HepG2 (cell line): Measurements from ENCODE around the gene ZNF217. TPM values are rescaled to one million over a fixed set of nuclear protein-coding genes. Genes with fewer than 3 reads are reported as not detected.
"Not testable (repeated sequence)": the region's sequence is repeated elsewhere in the genome, so short reads cannot be mapped to it uniquely, and the experiment has no call there.

Source experiments
- CEBPB ChIP-seq: IDR thresholded peaks from 2 replicates; pipeline ENCODE4 v1.6.1; 2011; ENCODE audit warnings: low read depth, low read length, improper control_type of control experiment, borderline replicate concordance
- FOXP1 ChIP-seq, 2 experiments: fragments of 450-650 bp in 1 of 2; IDR thresholded peaks; 2 replicates each; pipeline ENCODE4 v1.6.1; 2017 to 2018; ENCODE audit warnings: antibody characterized with exemption in 1 of 2
- HMG20A ChIP-seq: IDR thresholded peaks from 2 replicates; pipeline ENCODE4 v1.6.1; 2016; ENCODE audit warnings: borderline replicate concordance
- NFIC ChIP-seq: IDR thresholded peaks from 2 replicates; pipeline ENCODE4 v1.6.1; 2012; ENCODE audit warnings: mild to moderate bottlenecking, low read length, inconsistent platforms
- POLR2A ChIP-seq, 2 experiments: IDR thresholded peaks; 2 replicates each; pipeline ENCODE4 v1.6.1; 2011; ENCODE audit warnings: low read depth in 2 of 2, low read length in 2 of 2, mild to moderate bottlenecking in 1 of 2, moderate library complexity in 1 of 2; ENCODE audit not compliant: insufficient read depth in 1 of 2
- SAP130 ChIP-seq: IDR thresholded peaks from 2 replicates; pipeline ENCODE4 v1.6.1; 2016; ENCODE audit warnings: low read depth
- SOX6 ChIP-seq, 2 experiments: fragments of 450-650 bp in 1 of 2; sonication (generic) in 1 of 2; formaldehyde crosslinking in 1 of 2; IDR thresholded peaks; 2 replicates each; pipeline versions ENCODE4 v1.4.0 to v1.6.1; 2017 to 2020; ENCODE audit warnings: antibody characterized with exemption in 1 of 2, mild to moderate bottlenecking in 1 of 2, missing genetic modification reagents in 1 of 2
- TAF1 ChIP-seq: sonication (generic); formaldehyde crosslinking; IDR thresholded peaks from 2 replicates; pipeline ENCODE4 v1.4.0; 2020; ENCODE audit warnings: missing genetic modification reagents
- ZNF644 ChIP-seq: IDR thresholded peaks from 2 replicates; pipeline ENCODE4 v1.6.1; 2016; ENCODE audit warnings: low read depth
- polyA plus RNA-seq, 8 experiments: library from polyadenylated mRNA; depleted of rRNA in 3 of 8; stranded (reverse) in 7 of 8; unstranded in 1 of 8; fragments of >200 nt; fragmentation: Illumina TruSeq in 4 of 8; extraction: Trizol in 4 of 8; gene quantifications; 2 replicates each; pipeline versions ENCODE4 v1.2.1 to v1.2.3, GENCODE V29; 2011 to 2016; ENCODE audit warnings: low read depth in 4 of 8, missing spikeins in 1 of 8, mixed read lengths in 1 of 8; ENCODE audit not compliant: insufficient read depth in 1 of 8
- total RNA-seq, 5 experiments: library from RNA; depleted of rRNA; stranded (reverse); fragments of >200 nt; fragmentation: Illumina TruSeq; extraction: Trizol; gene quantifications; 2 replicates each; pipeline ENCODE4 v1.2.3, GENCODE V29; 2016; ENCODE audit warnings: low read depth in 1 of 5
- TF ChIP-seq, protein P1 (sequence below): sonication (generic); formaldehyde crosslinking; IDR thresholded peaks from 2 replicates; pipeline ENCODE4 v1.8.1; 2023; ENCODE audit warnings: mild to moderate bottlenecking, missing genetic modification reagents
- TF ChIP-seq, protein P2 (sequence below): sonication (generic); formaldehyde crosslinking; IDR thresholded peaks from 2 replicates; pipeline ENCODE4 v1.5.0; 2020; ENCODE audit warnings: mild to moderate bottlenecking, missing genetic modification reagents
- TF ChIP-seq, protein P3 (sequence below): sonication (generic); formaldehyde crosslinking; IDR thresholded peaks from 2 replicates; pipeline ENCODE4 v1.4.0; 2020; ENCODE audit warnings: missing genetic modification reagents
- TF ChIP-seq, protein P4 (sequence below): sonication (generic); formaldehyde crosslinking; IDR thresholded peaks from 2 replicates; pipeline ENCODE4 v1.4.0; 2020; ENCODE audit warnings: missing genetic modification reagents
- TF ChIP-seq, protein P5 (sequence below), 2 experiments: sonication (generic) in 1 of 2; formaldehyde crosslinking in 1 of 2; IDR thresholded peaks; 2 replicates each; pipeline versions ENCODE4 v1.4.0 to v1.6.1; 2018 to 2020; ENCODE audit warnings: missing genetic modification reagents in 2 of 2, borderline replicate concordance in 1 of 2, low read depth in 1 of 2, mild to moderate bottlenecking in 1 of 2, missing biosample characterization in 1 of 2

ZNF217 gene
- total and polyA plus RNA-seq, 2 of the 13 experiments (the other 11 are each of a cell fraction or from before 2014, with no cell fraction given) = 22.3 to 29.8 TPM

DNA sequence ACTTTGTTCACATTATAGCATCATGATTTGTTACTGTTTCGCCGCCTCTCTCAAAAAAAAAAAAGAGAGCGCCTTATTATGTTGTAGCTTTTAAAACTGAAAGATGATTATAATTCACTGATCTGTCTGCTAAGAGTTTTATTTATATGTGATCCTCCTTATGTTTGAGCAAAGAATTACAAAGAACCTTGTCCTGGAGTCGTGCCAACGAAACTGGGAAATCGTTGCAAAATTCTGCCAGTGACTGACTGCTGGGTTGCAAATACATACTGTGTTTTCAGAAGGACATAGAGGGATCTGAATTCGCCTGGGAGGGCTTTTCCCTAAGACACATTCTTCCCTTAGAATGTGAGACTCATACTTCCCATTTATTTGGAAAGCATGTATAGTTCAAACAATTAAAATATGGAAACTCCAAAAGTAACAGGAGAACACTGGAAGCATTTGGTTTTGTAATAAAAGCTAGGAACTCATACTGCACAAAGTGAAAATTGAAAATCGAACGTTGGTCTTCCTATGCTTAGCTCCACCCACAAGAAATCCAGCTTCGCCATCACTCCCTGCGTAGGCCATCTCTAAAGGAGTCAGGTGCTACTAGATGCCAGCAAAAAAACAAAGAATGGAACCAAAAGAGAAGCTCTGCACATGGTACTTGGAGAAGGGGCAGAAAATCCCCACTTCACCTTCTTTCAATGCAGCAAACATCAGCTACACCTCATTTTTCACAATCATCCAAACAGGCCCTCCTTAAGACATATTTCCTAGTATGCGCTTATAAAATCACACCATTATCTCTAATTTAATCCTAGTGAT, 2.8 kb upstream of the ZNF217 start (continued):
- TF ChIP-seq SOX6, FOXP1 (IDR thresholded peaks at IDR 0.05): not testable (repeated sequence)
- TF ChIP-seq SOX6 (CRISPR knock-in tag; IDR thresholded peaks at IDR 0.05) (peak; percentile 61), SAP130 (CRISPR knock-in tag) (peak; percentile 30), TAF1 (CRISPR knock-in tag) (peak; percentile 29; the same call in 1 of the 2 replicates), CEBPB (peak; percentile 76), ZNF644 (CRISPR knock-in tag) (0 out of 2 replicates have a peak, but pooled peaks have one; percentile 30), POLR2A (IDR thresholded peaks at IDR 0.05; ENCODE audit: insufficient read depth in 1 of 2, low read depth in 2 of 2, low read length in 2 of 2) (0 out of 4 replicates have a peak, but pooled peaks of 1 of the 2 experiments have one; percentile 22), HMG20A (CRISPR knock-in tag) (0 out of 2 replicates have a peak, but pooled peaks have one; percentile 16), NFIC (peak; percentile 64), FOXP1 (CRISPR knock-in tag; IDR thresholded peaks at IDR 0.05) (peak; percentile 57)
- TF ChIP-seq, protein P1, sequence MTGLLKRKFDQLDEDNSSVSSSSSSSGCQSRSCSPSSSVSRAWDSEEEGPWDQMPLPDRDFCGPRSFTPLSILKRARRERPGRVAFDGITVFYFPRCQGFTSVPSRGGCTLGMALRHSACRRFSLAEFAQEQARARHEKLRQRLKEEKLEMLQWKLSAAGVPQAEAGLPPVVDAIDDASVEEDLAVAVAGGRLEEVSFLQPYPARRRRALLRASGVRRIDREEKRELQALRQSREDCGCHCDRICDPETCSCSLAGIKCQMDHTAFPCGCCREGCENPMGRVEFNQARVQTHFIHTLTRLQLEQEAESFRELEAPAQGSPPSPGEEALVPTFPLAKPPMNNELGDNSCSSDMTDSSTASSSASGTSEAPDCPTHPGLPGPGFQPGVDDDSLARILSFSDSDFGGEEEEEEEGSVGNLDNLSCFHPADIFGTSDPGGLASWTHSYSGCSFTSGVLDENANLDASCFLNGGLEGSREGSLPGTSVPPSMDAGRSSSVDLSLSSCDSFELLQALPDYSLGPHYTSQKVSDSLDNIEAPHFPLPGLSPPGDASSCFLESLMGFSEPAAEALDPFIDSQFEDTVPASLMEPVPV (CRISPR knock-in tag) = 0 out of 2 replicates have a peak, but pooled peaks have one; percentile 27
- TF ChIP-seq, protein P2, sequence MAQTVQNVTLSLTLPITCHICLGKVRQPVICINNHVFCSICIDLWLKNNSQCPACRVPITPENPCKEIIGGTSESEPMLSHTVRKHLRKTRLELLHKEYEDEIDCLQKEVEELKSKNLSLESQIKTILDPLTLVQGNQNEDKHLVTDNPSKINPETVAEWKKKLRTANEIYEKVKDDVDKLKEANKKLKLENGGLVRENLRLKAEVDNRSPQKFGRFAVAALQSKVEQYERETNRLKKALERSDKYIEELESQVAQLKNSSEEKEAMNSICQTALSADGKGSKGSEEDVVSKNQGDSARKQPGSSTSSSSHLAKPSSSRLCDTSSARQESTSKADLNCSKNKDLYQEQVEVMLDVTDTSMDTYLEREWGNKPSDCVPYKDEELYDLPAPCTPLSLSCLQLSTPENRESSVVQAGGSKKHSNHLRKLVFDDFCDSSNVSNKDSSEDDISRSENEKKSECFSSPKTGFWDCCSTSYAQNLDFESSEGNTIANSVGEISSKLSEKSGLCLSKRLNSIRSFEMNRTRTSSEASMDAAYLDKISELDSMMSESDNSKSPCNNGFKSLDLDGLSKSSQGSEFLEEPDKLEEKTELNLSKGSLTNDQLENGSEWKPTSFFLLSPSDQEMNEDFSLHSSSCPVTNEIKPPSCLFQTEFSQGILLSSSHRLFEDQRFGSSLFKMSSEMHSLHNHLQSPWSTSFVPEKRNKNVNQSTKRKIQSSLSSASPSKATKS (CRISPR knock-in tag) = peak; percentile 48; the same call in 1 of the 2 replicates
- TF ChIP-seq, protein P3, sequence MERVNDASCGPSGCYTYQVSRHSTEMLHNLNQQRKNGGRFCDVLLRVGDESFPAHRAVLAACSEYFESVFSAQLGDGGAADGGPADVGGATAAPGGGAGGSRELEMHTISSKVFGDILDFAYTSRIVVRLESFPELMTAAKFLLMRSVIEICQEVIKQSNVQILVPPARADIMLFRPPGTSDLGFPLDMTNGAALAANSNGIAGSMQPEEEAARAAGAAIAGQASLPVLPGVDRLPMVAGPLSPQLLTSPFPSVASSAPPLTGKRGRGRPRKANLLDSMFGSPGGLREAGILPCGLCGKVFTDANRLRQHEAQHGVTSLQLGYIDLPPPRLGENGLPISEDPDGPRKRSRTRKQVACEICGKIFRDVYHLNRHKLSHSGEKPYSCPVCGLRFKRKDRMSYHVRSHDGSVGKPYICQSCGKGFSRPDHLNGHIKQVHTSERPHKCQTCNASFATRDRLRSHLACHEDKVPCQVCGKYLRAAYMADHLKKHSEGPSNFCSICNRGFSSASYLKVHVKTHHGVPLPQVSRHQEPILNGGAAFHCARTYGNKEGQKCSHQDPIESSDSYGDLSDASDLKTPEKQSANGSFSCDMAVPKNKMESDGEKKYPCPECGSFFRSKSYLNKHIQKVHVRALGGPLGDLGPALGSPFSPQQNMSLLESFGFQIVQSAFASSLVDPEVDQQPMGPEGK (CRISPR knock-in tag) = peak; percentile 19; the same call in 1 of the 2 replicates
- TF ChIP-seq, protein P4, sequence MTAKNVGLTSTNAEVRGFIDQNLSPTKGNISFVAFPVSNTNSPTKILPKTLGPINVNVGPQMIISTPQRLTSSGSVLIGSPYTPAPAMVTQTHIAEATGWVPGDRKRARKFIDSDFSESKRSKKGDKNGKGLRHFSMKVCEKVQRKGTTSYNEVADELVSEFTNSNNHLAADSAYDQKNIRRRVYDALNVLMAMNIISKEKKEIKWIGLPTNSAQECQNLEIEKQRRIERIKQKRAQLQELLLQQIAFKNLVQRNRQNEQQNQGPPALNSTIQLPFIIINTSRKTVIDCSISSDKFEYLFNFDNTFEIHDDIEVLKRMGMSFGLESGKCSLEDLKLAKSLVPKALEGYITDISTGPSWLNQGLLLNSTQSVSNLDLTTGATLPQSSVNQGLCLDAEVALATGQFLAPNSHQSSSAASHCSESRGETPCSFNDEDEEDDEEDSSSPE (CRISPR knock-in tag) = peak; percentile 5; the same call in 1 of the 2 replicates
- TF ChIP-seq, protein P5, sequence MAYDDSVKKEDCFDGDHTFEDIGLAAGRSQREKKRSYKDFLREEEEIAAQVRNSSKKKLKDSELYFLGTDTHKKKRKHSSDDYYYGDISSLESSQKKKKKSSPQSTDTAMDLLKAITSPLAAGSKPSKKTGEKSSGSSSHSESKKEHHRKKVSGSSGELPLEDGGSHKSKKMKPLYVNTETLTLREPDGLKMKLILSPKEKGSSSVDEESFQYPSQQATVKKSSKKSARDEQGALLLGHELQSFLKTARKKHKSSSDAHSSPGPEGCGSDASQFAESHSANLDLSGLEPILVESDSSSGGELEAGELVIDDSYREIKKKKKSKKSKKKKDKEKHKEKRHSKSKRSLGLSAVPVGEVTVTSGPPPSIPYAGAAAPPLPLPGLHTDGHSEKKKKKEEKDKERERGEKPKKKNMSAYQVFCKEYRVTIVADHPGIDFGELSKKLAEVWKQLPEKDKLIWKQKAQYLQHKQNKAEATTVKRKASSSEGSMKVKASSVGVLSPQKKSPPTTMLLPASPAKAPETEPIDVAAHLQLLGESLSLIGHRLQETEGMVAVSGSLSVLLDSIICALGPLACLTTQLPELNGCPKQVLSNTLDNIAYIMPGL (CRISPR knock-in tag; IDR thresholded peaks at IDR 0.05; ENCODE audit: borderline replicate concordance in 1 of 2, low read depth in 1 of 2) = peak in 1 of 2 experiments; percentile 23; a peak in 2 of 4 replicates
